ENCODE results near the gene TAB2.

The TAB2 gene

DNA sequence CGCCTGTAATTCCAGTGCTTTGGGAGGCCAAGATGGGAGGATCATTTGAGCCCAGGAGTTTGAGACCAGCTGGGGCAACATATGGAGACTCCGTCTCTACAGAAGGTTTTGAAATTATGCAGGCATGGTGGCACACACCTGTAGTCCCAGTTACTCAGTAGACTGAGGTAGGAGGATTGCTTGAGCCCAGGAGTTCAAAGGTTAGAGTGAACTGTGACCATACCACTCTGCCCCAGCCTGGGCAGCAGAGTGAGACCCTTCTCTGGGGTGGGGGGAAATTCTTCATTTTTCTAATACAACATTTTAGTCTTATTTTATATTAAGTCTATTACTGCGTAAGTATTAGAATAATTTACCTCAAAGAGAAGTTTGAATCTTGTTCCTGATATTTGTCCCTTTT, 62.5 kb downstream of the TAB2 start:
- Histone ChIP-seq H3K27ac (ENCODE audit: low read depth, low read length) (no peak overlapping the region), H3K4me1 (ENCODE audit: control insufficient read depth in 1 of 2, insufficient read depth in 2 of 2, low read length in 2 of 2) (no peaks in the 10 kb centered on the region), H4K12ac (ENCODE audit: low read depth, low read length) (no peak overlapping the region), H4K91ac (ENCODE audit: low read depth, low read length) (no peak overlapping the region), H3K4ac (ENCODE audit: low read depth, low read length) (no peak overlapping the region), H3K23ac (ENCODE audit: low read length) (no peak overlapping the region), H2AFZ (ENCODE audit: insufficient read depth, low read length, poor library complexity) (no peak overlapping the region), H2BK120ac (ENCODE audit: insufficient read depth, low read length, poor library complexity) (no peak overlapping the region), H2BK12ac (ENCODE audit: low read length) (no peak overlapping the region), H3K14ac (ENCODE audit: low read length) (no peak overlapping the region), H3K18ac (ENCODE audit: low read length) (no peak overlapping the region), H2BK5ac (ENCODE audit: low read depth, low read length, poor library complexity) (no peak overlapping the region), H3K9me3 (ENCODE audit: insufficient read depth, low read depth, low read length) (peaks cover 2% of the 10 kb centered on the region), H3K79me1 (ENCODE audit: low read length) (peaks cover 2% of the 10 kb centered on the region), H4K8ac (ENCODE audit: low read depth, low read length) (no peak overlapping the region), H3K36me3 (ENCODE audit: control insufficient read depth in 1 of 2, insufficient read depth in 2 of 2, low read length in 2 of 2) (peaks cover 18 to 28% of the 10 kb centered on the region in 2 experiments), H3K9ac (ENCODE audit: low read length) (no peak overlapping the region), H3K79me2 (ENCODE audit: control insufficient read depth, insufficient read depth, low read length, poor library complexity) (no peaks in the 10 kb centered on the region), H3K27me3 (ENCODE audit: insufficient read depth, low read length) (no peaks in the 10 kb centered on the region), H3K4me2 (ENCODE audit: low read length) (no peak overlapping the region), H2AK5ac (ENCODE audit: low read length) (no peak overlapping the region), H3K4me3 (ENCODE audit: low read depth, low read length) (no peak overlapping the region)
- WGBS (ENCODE audit: extremely low coverage, insufficient coverage, insufficient read length) = no CpG with 5 or more reads among the region's 3 CpGs
- no peak for DNase-seq

GRCh38 chr6:149380523-149380922, 63.0 kb downstream of the TAB2 start:
- H2AFZ ChIP-seq (ENCODE audit: insufficient read depth, low read length, poor library complexity) = no peak overlapping the region
- H3K4ac ChIP-seq (ENCODE audit: low read depth, low read length) = no peak overlapping the region
- no peak overlapping the region for H3K18ac ChIP-seq (ENCODE audit: low read length)
- H3K27ac ChIP-seq (ENCODE audit: low read depth, low read length) = no peak overlapping the region
- no peaks in the 10 kb centered on the region for H3K79me2 ChIP-seq (ENCODE audit: control insufficient read depth, insufficient read depth, low read length, poor library complexity)
- no peak overlapping the region for H2BK120ac ChIP-seq (ENCODE audit: insufficient read depth, low read length, poor library complexity)
- no peak overlapping the region for H3K4me3 ChIP-seq (ENCODE audit: low read depth, low read length)
- H4K12ac ChIP-seq (ENCODE audit: low read depth, low read length) = no peak overlapping the region
- no peak overlapping the region for H3K9ac ChIP-seq (ENCODE audit: low read length)
- no peaks in the 10 kb centered on the region for H3K27me3 ChIP-seq (ENCODE audit: insufficient read depth, low read length)
- H4K91ac ChIP-seq (ENCODE audit: low read depth, low read length) = no peak overlapping the region
- H2BK12ac ChIP-seq (ENCODE audit: low read length) = no peak overlapping the region
- no peaks in the 10 kb centered on the region for H3K4me1 ChIP-seq (ENCODE audit: control insufficient read depth in 1 of 2, insufficient read depth in 2 of 2, low read length in 2 of 2)
- no peak overlapping the region for H3K23ac ChIP-seq (ENCODE audit: low read length)
- H2AK5ac ChIP-seq (ENCODE audit: low read length) = no peak overlapping the region
- no peak overlapping the region for H3K14ac ChIP-seq (ENCODE audit: low read length)
- no peak overlapping the region for H2BK5ac ChIP-seq (ENCODE audit: low read depth, low read length, poor library complexity)
- no peak for DNase-seq
- H3K79me1 ChIP-seq (ENCODE audit: low read length) = peaks cover 2% of the 10 kb centered on the region
- no peak overlapping the region for H4K8ac ChIP-seq (ENCODE audit: low read depth, low read length)
- no peak overlapping the region for H3K4me2 ChIP-seq (ENCODE audit: low read length)
- H3K9me3 ChIP-seq (ENCODE audit: insufficient read depth, low read depth, low read length) = peaks cover 2% of the 10 kb centered on the region
- H3K36me3 ChIP-seq (ENCODE audit: control insufficient read depth in 1 of 2, insufficient read depth in 2 of 2, low read length in 2 of 2) = peaks cover 18 to 28% of the 10 kb centered on the region in 2 experiments

- Histone ChIP-seq H3K36me3 (ENCODE audit: control insufficient read depth in 1 of 2, insufficient read depth in 2 of 2, low read length in 2 of 2) (peaks cover 18 to 23% of the 10 kb centered on the region in 2 experiments), H2AFZ (ENCODE audit: insufficient read depth, low read length, poor library complexity) (no peak overlapping the region), H2AK5ac (ENCODE audit: low read length) (no peak overlapping the region), H3K23ac (ENCODE audit: low read length) (no peak overlapping the region), H3K18ac (ENCODE audit: low read length) (no peak overlapping the region), H3K4me3 (ENCODE audit: low read depth, low read length) (no peak overlapping the region), H3K79me1 (ENCODE audit: low read length) (peaks cover 2% of the 10 kb centered on the region), H3K4me2 (ENCODE audit: low read length) (no peak overlapping the region), H4K12ac (ENCODE audit: low read depth, low read length) (no peak overlapping the region), H3K4me1 (ENCODE audit: control insufficient read depth in 1 of 2, insufficient read depth in 2 of 2, low read length in 2 of 2) (peaks cover 0 to 3% of the 10 kb centered on the region in 2 experiments), H4K8ac (ENCODE audit: low read depth, low read length) (no peak overlapping the region), H3K27ac (ENCODE audit: low read depth, low read length) (peak overlapping the region; percentile 16), H3K79me2 (ENCODE audit: control insufficient read depth, insufficient read depth, low read length, poor library complexity) (no peaks in the 10 kb centered on the region), H2BK12ac (ENCODE audit: low read length) (no peak overlapping the region), H3K9ac (ENCODE audit: low read length) (no peak overlapping the region), H4K91ac (ENCODE audit: low read depth, low read length) (no peak overlapping the region), H2BK5ac (ENCODE audit: low read depth, low read length, poor library complexity) (no peak overlapping the region), H2BK120ac (ENCODE audit: insufficient read depth, low read length, poor library complexity) (no peak overlapping the region), H3K4ac (ENCODE audit: low read depth, low read length) (no peak overlapping the region), H3K27me3 (ENCODE audit: insufficient read depth, low read length) (no peaks in the 10 kb centered on the region), H3K9me3 (ENCODE audit: insufficient read depth, low read depth, low read length) (peaks cover 2% of the 10 kb centered on the region), H3K14ac (ENCODE audit: low read length) (no peak overlapping the region)
- no CpG with 5 or more reads among the region's 4 CpGs for WGBS (ENCODE audit: extremely low coverage, insufficient coverage, insufficient read length)
- DNase-seq = no peak
These were observed 65.9 kb downstream of the TAB2 start for GRCh38 chr6:149383371-149383770.

DNA sequence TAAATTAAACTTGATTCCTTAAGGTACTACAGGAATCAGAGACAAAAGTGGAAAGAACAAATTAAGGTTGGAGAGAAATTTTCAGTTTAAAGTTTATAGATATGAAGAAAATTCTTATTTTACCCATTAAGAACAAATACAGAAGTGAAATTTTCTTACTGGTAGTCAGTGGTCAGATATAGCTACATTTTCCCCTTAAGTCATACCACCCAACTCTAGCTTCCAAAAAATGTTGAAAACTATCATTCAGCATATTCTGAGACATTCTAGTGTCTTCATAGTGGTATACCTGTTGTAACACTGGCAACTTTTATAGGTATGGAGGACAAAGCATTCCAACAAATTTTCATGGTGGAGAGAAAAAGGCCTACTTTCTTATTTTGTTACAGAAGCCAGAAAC, 67.0 kb downstream of the TAB2 start:
- Histone ChIP-seq H2BK5ac (ENCODE audit: low read depth, low read length, poor library complexity) (no peak overlapping the region), H3K23ac (ENCODE audit: low read length) (no peak overlapping the region), H4K91ac (ENCODE audit: low read depth, low read length) (no peak overlapping the region), H3K79me2 (ENCODE audit: control insufficient read depth, insufficient read depth, low read length, poor library complexity) (no peaks in the 10 kb centered on the region), H3K27ac (ENCODE audit: low read depth, low read length) (no peak overlapping the region), H3K9me3 (ENCODE audit: insufficient read depth, low read depth, low read length) (no peaks in the 10 kb centered on the region), H3K4ac (ENCODE audit: low read depth, low read length) (no peak overlapping the region), H2AK5ac (ENCODE audit: low read length) (no peak overlapping the region), H3K4me2 (ENCODE audit: low read length) (no peak overlapping the region), H4K8ac (ENCODE audit: low read depth, low read length) (no peak overlapping the region), H2BK120ac (ENCODE audit: insufficient read depth, low read length, poor library complexity) (no peak overlapping the region), H3K4me1 (ENCODE audit: control insufficient read depth in 1 of 2, insufficient read depth in 2 of 2, low read length in 2 of 2) (peaks cover 0 to 3% of the 10 kb centered on the region in 2 experiments), H3K9ac (ENCODE audit: low read length) (no peak overlapping the region), H4K12ac (ENCODE audit: low read depth, low read length) (no peak overlapping the region), H3K18ac (ENCODE audit: low read length) (no peak overlapping the region), H3K14ac (ENCODE audit: low read length) (no peak overlapping the region), H3K79me1 (ENCODE audit: low read length) (peaks cover 2% of the 10 kb centered on the region), H3K27me3 (ENCODE audit: insufficient read depth, low read length) (no peaks in the 10 kb centered on the region), H2AFZ (ENCODE audit: insufficient read depth, low read length, poor library complexity) (no peak overlapping the region), H3K4me3 (ENCODE audit: low read depth, low read length) (no peak overlapping the region), H2BK12ac (ENCODE audit: low read length) (no peak overlapping the region), H3K36me3 (ENCODE audit: control insufficient read depth in 1 of 2, insufficient read depth in 2 of 2, low read length in 2 of 2) (peaks cover 13 to 14% of the 10 kb centered on the region in 2 experiments)
- DNase-seq = no peak

Measured in trophoblast cell (in vitro differentiated cells and primary cell).